ENCODE results near the gene TNRC18.
A peak's percentile ranks its signal among the peaks of the same experiment; 100 is the strongest.

The TNRC18 gene

GRCh38 chr7:5458921-5459480 lies 35.4 kb upstream of the TNRC18 start:
- H3K27me3 ChIP-seq (replicated peaks; ENCODE audit: control insufficient read depth, insufficient read depth, low read length), result no peaks in the 10 kb centered on the region
- no peaks in the 10 kb centered on the region for H3K9me3 ChIP-seq (ENCODE audit: control insufficient read depth, low read length)
- H3K36me3 ChIP-seq (ENCODE audit: control insufficient read depth, insufficient read depth, low read length, severe bottlenecking), result no peaks in the 10 kb centered on the region
- no peak for DNase-seq (ENCODE audit: low read depth)
- H3K4me3 ChIP-seq (ENCODE audit: low read length), result no peak overlapping the region
- no peak overlapping the region for H3K9ac ChIP-seq (ENCODE audit: low read length)
- peaks cover 9% of the 10 kb centered on the region for H3K4me1 ChIP-seq (ENCODE audit: control insufficient read depth, insufficient read depth, low read length)

- DNase-seq (ENCODE audit: low read depth), result no peak
- H3K36me3 ChIP-seq (ENCODE audit: control insufficient read depth, insufficient read depth, low read length, severe bottlenecking), result no peaks in the 10 kb centered on the region
- H3K4me1 ChIP-seq (ENCODE audit: control insufficient read depth, insufficient read depth, low read length), result peaks cover 15% of the 10 kb centered on the region
- H3K9me3 ChIP-seq (ENCODE audit: control insufficient read depth, low read length), result no peaks in the 10 kb centered on the region
- no peaks in the 10 kb centered on the region for H3K27me3 ChIP-seq (replicated peaks; ENCODE audit: control insufficient read depth, insufficient read depth, low read length)
- H3K4me3 ChIP-seq (ENCODE audit: low read length), result no peak overlapping the region
- peak overlapping the region; percentile 65 for H3K9ac ChIP-seq (ENCODE audit: low read length)
Measured at GRCh38 chr7:5457245-5457735, 33.7 kb upstream of the TNRC18 start.

GRCh38 chr7:5456409-5456808 lies 32.8 kb upstream of the TNRC18 start:
- H3K9ac ChIP-seq (ENCODE audit: low read length), result no peak overlapping the region
- H3K4me3 ChIP-seq (ENCODE audit: low read length), result no peak overlapping the region
- no peaks in the 10 kb centered on the region for H3K36me3 ChIP-seq (ENCODE audit: control insufficient read depth, insufficient read depth, low read length, severe bottlenecking)
- no peaks in the 10 kb centered on the region for H3K9me3 ChIP-seq (ENCODE audit: control insufficient read depth, low read length)
- H3K4me1 ChIP-seq (ENCODE audit: control insufficient read depth, insufficient read depth, low read length), result peaks cover 15% of the 10 kb centered on the region
- H3K27me3 ChIP-seq (replicated peaks; ENCODE audit: control insufficient read depth, insufficient read depth, low read length), result no peaks in the 10 kb centered on the region
- DNase-seq (ENCODE audit: low read depth), result no peak

GRCh38 chr7:5455581-5456219 lies 32.1 kb upstream of the TNRC18 start:
- Histone ChIP-seq H3K36me3 (ENCODE audit: control insufficient read depth, insufficient read depth, low read length, severe bottlenecking) (no peaks in the 10 kb centered on the region), H3K27me3 (replicated peaks; ENCODE audit: control insufficient read depth, insufficient read depth, low read length) (no peaks in the 10 kb centered on the region), H3K4me1 (ENCODE audit: control insufficient read depth, insufficient read depth, low read length) (peaks cover 15% of the 10 kb centered on the region), H3K9ac (ENCODE audit: low read length) (no peak overlapping the region), H3K4me3 (ENCODE audit: low read length) (no peak overlapping the region), H3K9me3 (ENCODE audit: control insufficient read depth, low read length) (no peaks in the 10 kb centered on the region)
- no peak for DNase-seq (ENCODE audit: low read depth)

- Histone ChIP-seq H3K4me3 (ENCODE audit: low read length) (no peak overlapping the region), H3K9me3 (ENCODE audit: control insufficient read depth, low read length) (no peaks in the 10 kb centered on the region), H3K27me3 (replicated peaks; ENCODE audit: control insufficient read depth, insufficient read depth, low read length) (no peaks in the 10 kb centered on the region), H3K9ac (ENCODE audit: low read length) (no peak overlapping the region), H3K4me1 (ENCODE audit: control insufficient read depth, insufficient read depth, low read length) (peaks cover 15% of the 10 kb centered on the region), H3K36me3 (ENCODE audit: control insufficient read depth, insufficient read depth, low read length, severe bottlenecking) (no peaks in the 10 kb centered on the region)
- no peak for DNase-seq (ENCODE audit: low read depth)
Measured at GRCh38 chr7:5455175-5455574, 31.5 kb upstream of the TNRC18 start.

GRCh38 chr7:5454485-5454884 lies 30.9 kb upstream of the TNRC18 start:
- no peak for DNase-seq (ENCODE audit: low read depth)
- Histone ChIP-seq H3K36me3 (ENCODE audit: control insufficient read depth, insufficient read depth, low read length, severe bottlenecking) (no peaks in the 10 kb centered on the region), H3K27me3 (replicated peaks; ENCODE audit: control insufficient read depth, insufficient read depth, low read length) (no peaks in the 10 kb centered on the region), H3K4me1 (ENCODE audit: control insufficient read depth, insufficient read depth, low read length) (peaks cover 15% of the 10 kb centered on the region), H3K4me3 (ENCODE audit: low read length) (no peak overlapping the region), H3K9me3 (ENCODE audit: control insufficient read depth, low read length) (no peaks in the 10 kb centered on the region), H3K9ac (ENCODE audit: low read length) (no peak overlapping the region)

GRCh38 chr7:5453566-5454075 lies 30.0 kb upstream of the TNRC18 start:
- H3K4me3 ChIP-seq (ENCODE audit: low read length), result no peak overlapping the region
- H3K9ac ChIP-seq (ENCODE audit: low read length), result no peak overlapping the region
- H3K27me3 ChIP-seq (replicated peaks; ENCODE audit: control insufficient read depth, insufficient read depth, low read length), result no peaks in the 10 kb centered on the region
- peaks cover 15% of the 10 kb centered on the region for H3K4me1 ChIP-seq (ENCODE audit: control insufficient read depth, insufficient read depth, low read length)
- no peak for DNase-seq (ENCODE audit: low read depth)
- H3K36me3 ChIP-seq (ENCODE audit: control insufficient read depth, insufficient read depth, low read length, severe bottlenecking), result no peaks in the 10 kb centered on the region
- H3K9me3 ChIP-seq (ENCODE audit: control insufficient read depth, low read length), result no peaks in the 10 kb centered on the region

- DNase-seq (ENCODE audit: low read depth), result peak; percentile 36
- H3K4me1 ChIP-seq (ENCODE audit: control insufficient read depth, insufficient read depth, low read length), result peaks cover 14% of the 10 kb centered on the region
Measured at GRCh38 chr7:5452937-5453540, 29.4 kb upstream of the TNRC18 start.

GRCh38 chr7:5452470-5452899 lies 28.9 kb upstream of the TNRC18 start:
- Histone ChIP-seq H3K36me3 (ENCODE audit: control insufficient read depth, insufficient read depth, low read length, severe bottlenecking) (no peaks in the 10 kb centered on the region), H3K27me3 (replicated peaks; ENCODE audit: control insufficient read depth, insufficient read depth, low read length) (no peaks in the 10 kb centered on the region), H3K9me3 (ENCODE audit: control insufficient read depth, low read length) (no peaks in the 10 kb centered on the region), H3K4me1 (ENCODE audit: control insufficient read depth, insufficient read depth, low read length) (peaks cover 9% of the 10 kb centered on the region), H3K4me3 (ENCODE audit: low read length) (no peak overlapping the region), H3K9ac (ENCODE audit: low read length) (peak overlapping the region; percentile 13)
- no peak for DNase-seq (ENCODE audit: low read depth)

More at GRCh38 chr7:5452937-5453540, 29.4 kb upstream of the TNRC18 start:
- H3K9me3 ChIP-seq (ENCODE audit: control insufficient read depth, low read length), result no peaks in the 10 kb centered on the region
- no peak overlapping the region for H3K4me3 ChIP-seq (ENCODE audit: low read length)
- H3K36me3 ChIP-seq (ENCODE audit: control insufficient read depth, insufficient read depth, low read length, severe bottlenecking), result no peaks in the 10 kb centered on the region
- H3K27me3 ChIP-seq (replicated peaks; ENCODE audit: control insufficient read depth, insufficient read depth, low read length), result no peaks in the 10 kb centered on the region
- peak overlapping the region; percentile 13 for H3K9ac ChIP-seq (ENCODE audit: low read length)

- Histone ChIP-seq H3K4me1 (ENCODE audit: control insufficient read depth, insufficient read depth, low read length) (peaks cover 6% of the 10 kb centered on the region), H3K9ac (ENCODE audit: low read length) (no peak overlapping the region), H3K9me3 (ENCODE audit: control insufficient read depth, low read length) (no peaks in the 10 kb centered on the region), H3K27me3 (replicated peaks; ENCODE audit: control insufficient read depth, insufficient read depth, low read length) (no peaks in the 10 kb centered on the region), H3K36me3 (ENCODE audit: control insufficient read depth, insufficient read depth, low read length, severe bottlenecking) (no peaks in the 10 kb centered on the region), H3K4me3 (ENCODE audit: low read length) (no peak overlapping the region)
- no peak for DNase-seq (ENCODE audit: low read depth)
Measured at GRCh38 chr7:5451391-5451790, 27.8 kb upstream of the TNRC18 start.

- Histone ChIP-seq H3K9me3 (ENCODE audit: control insufficient read depth, low read length) (no peaks in the 10 kb centered on the region), H3K4me1 (ENCODE audit: control insufficient read depth, insufficient read depth, low read length) (peaks cover 6% of the 10 kb centered on the region), H3K4me3 (ENCODE audit: low read length) (no peak overlapping the region), H3K9ac (ENCODE audit: low read length) (no peak overlapping the region), H3K36me3 (ENCODE audit: control insufficient read depth, insufficient read depth, low read length, severe bottlenecking) (no peaks in the 10 kb centered on the region), H3K27me3 (replicated peaks; ENCODE audit: control insufficient read depth, insufficient read depth, low read length) (no peaks in the 10 kb centered on the region)
- peak; percentile 69 for DNase-seq (ENCODE audit: low read depth)
Measured at GRCh38 chr7:5450549-5451327, 27.1 kb upstream of the TNRC18 start.

Measured in adipocyte (in vitro differentiated cells).